Neural progenitor cell (in vitro differentiated cells): ENCODE results near the gene PCSK9.

ENCODE experiments used
- CTCF ChIP-seq: fragments of 200-600 bp; sonication (generic); IDR thresholded peaks from 2 replicates; pipeline ENCODE4 v1.5.1; 2017; ENCODE audit warnings: antibody characterized with exemption, mild to moderate bottlenecking
- EZH2 ChIP-seq: fragments of 200-600 bp; sonication (generic); IDR thresholded peaks from 2 replicates; pipeline ENCODE4 v1.6.1; 2017; ENCODE audit warnings: antibody characterized with exemption, mild to moderate bottlenecking, moderate library complexity
- EZH2phosphoT487 ChIP-seq: fragments of 200-600 bp; sonication (generic); IDR thresholded peaks from 2 replicates; pipeline ENCODE4 v1.6.1; 2017; ENCODE audit warnings: antibody characterized with exemption

- TF ChIP-seq CTCF (no peak), EZH2phosphoT487 (no peak), EZH2 (no peak)
These were observed 26.3 kb downstream of the PCSK9 start for GRCh38 chr1:55065648-55066047.
